ENCODE results near the gene KLHL13.

DNA sequence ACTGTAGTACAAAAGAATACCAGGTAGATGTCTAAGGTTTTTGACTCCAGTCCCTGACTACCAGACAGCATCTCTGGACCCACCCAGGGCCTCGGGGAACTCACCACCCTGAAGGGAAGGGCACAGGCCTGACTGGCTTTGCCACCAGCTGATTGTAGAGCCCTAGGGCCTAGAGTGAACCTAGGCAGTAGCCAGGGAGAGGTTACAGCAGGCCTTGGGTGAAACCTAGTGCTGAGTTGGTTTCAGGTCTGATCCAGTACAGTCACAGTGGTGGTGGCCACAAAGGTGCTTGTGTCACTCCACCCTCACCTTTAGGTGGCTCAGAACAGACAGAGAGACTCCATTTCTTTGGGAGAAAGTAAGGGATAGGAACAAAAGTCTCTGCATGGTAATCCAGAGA lies 244.8 kb downstream of the KLHL13 start:
- TF ChIP-seq, protein P1, sequence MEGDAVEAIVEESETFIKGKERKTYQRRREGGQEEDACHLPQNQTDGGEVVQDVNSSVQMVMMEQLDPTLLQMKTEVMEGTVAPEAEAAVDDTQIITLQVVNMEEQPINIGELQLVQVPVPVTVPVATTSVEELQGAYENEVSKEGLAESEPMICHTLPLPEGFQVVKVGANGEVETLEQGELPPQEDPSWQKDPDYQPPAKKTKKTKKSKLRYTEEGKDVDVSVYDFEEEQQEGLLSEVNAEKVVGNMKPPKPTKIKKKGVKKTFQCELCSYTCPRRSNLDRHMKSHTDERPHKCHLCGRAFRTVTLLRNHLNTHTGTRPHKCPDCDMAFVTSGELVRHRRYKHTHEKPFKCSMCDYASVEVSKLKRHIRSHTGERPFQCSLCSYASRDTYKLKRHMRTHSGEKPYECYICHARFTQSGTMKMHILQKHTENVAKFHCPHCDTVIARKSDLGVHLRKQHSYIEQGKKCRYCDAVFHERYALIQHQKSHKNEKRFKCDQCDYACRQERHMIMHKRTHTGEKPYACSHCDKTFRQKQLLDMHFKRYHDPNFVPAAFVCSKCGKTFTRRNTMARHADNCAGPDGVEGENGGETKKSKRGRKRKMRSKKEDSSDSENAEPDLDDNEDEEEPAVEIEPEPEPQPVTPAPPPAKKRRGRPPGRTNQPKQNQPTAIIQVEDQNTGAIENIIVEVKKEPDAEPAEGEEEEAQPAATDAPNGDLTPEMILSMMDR (IDR thresholded peaks at IDR 0.05), result no peak
- TF ChIP-seq POLR2A (IDR thresholded peaks at IDR 0.05), result no peak

All from prostate gland (tissue), 2 donors.